A673 (cell line): ENCODE results near the gene EDA. TPM values are rescaled to one million over a fixed set of nuclear protein-coding genes. Genes with fewer than 3 reads are reported as not detected.

Experiments used
- BruUV-seq: library from RNA; stranded (reverse); fragments of 400-500 nt; replicated peaks from 2 replicates; lab custom pipeline; 2021; lab: Mats Ljungman, UMichigan
- CTCF ChIA-PET: fragments of 300-600 bp; sonication (Branson Sonifier 250); formaldehyde crosslinking; loops from one replicate; lab custom pipeline; 2022; ENCODE audit warnings: antibody characterized with exemption; lab: Charles Lee
- POLR2A ChIA-PET: fragments of 300-600 bp; sonication (Branson Sonifier 250); formaldehyde crosslinking; loops from one replicate; lab custom pipeline; 2022; ENCODE audit warnings: antibody characterized with exemption; ENCODE audit not compliant: low non-redundant PET; lab: Charles Lee
- DNase-seq: peaks from one replicate; pipeline ENCODE4 v3.0.0-alpha.2; 2015; ENCODE audit warnings: low spot score
- H3K27ac ChIP-seq: fragments of 200-600 bp; sonication (generic); 2 replicates; pipeline ENCODE4 v1.5.1; 2016; ENCODE audit warnings: mixed run types, low read depth, mild to moderate bottlenecking, mixed read lengths, antibody characterized with exemption, low read length; ENCODE audit not compliant: poor library complexity, severe bottlenecking
- H3K27me3 ChIP-seq: fragments of 200-600 bp; sonication (generic); replicated peaks from 2 replicates; pipeline ENCODE4 v1.6.1; 2017; ENCODE audit warnings: mixed run types, low read depth, mild to moderate bottlenecking, mixed read lengths, antibody characterized with exemption, low read length; ENCODE audit not compliant: insufficient read depth, poor library complexity
- H3K36me3 ChIP-seq: fragments of 200-600 bp; sonication (generic); 2 replicates; pipeline ENCODE4 v1.6.1; 2016; ENCODE audit warnings: mixed run types, mild to moderate bottlenecking, mixed read lengths, antibody characterized with exemption, low read length; ENCODE audit not compliant: insufficient read depth, poor library complexity, severe bottlenecking
- H3K4me1 ChIP-seq: fragments of 200-600 bp; sonication (generic); 2 replicates; pipeline ENCODE4 v1.6.1; 2017; ENCODE audit warnings: mixed run types, mild to moderate bottlenecking, mixed read lengths, antibody characterized with exemption, low read length; ENCODE audit not compliant: insufficient read depth, poor library complexity, severe bottlenecking
- H3K4me3 ChIP-seq: fragments of 200-600 bp; sonication (generic); 2 replicates; pipeline ENCODE4 v1.5.1; 2016; ENCODE audit warnings: low read depth, mixed run types, mild to moderate bottlenecking, mixed read lengths, low read length; ENCODE audit not compliant: poor library complexity, severe bottlenecking
- H3K9me3 ChIP-seq: fragments of 200-600 bp; sonication (generic); 2 replicates; pipeline ENCODE4 v1.6.1; 2016; ENCODE audit warnings: mixed run types, low read depth, mild to moderate bottlenecking, mixed read lengths, antibody characterized with exemption, low read length; ENCODE audit not compliant: poor library complexity, severe bottlenecking
- EZH2 ChIP-seq: fragments of 200-600 bp; sonication (generic); IDR thresholded peaks from 2 replicates; pipeline ENCODE4 v1.6.1; 2017; ENCODE audit warnings: borderline replicate concordance, low read depth, mild to moderate bottlenecking, mixed read lengths, antibody characterized with exemption, low read length; ENCODE audit not compliant: poor library complexity, severe bottlenecking
- intact Hi-C: fragments of 100-400 bp; cut with micrococcal nuclease; formaldehyde crosslinking; loops from one replicate; pipeline ENCODE4 v1.10.0; 2022; ENCODE audit not compliant: unreplicated experiment
- total RNA-seq: library from RNA; stranded (reverse); gene quantifications from 2 replicates; pipeline ENCODE4 v1.2.3, GENCODE V29; 2021
- TF ChIP-seq, protein P1 (sequence below): fragments of 300-800, 200-600 bp; sonication (generic); conservative IDR thresholded peaks from 2 replicates; pipeline ENCODE4 v1.5.1; 2017; ENCODE audit warnings: low read depth, mild to moderate bottlenecking, antibody characterized with exemption, low read length, moderate library complexity, mixed read lengths

Gene EDA
- total RNA-seq, 1 experiment from 2014 or later: 3.3 TPM

DNA sequence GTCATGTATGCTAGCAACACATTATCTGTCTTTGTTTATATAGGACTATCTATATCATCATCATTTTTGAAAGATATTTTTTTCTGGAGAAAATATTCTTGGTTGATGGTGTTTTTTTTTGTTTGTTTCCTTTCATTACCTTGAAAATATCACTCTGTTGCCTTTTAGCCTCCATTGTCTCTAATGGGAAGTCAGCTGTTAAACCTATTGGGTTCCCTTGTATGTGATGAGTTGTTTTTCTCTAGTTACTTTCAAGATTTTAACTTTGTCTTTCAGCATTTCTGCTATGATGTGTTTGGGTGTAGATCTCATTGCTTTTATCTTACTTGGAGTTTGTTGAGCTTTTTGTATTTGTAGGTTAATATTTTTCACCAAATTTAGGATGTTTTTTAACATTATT, 124.4 kb downstream of the EDA start:
- intact Hi-C loops: no loop called here
- Histone ChIP-seq H3K27ac (no peak overlapping the region), H3K36me3 (no peaks in the 10 kb centered on the region), H3K27me3 (no peaks in the 10 kb centered on the region), H3K4me3 (no peak overlapping the region), H3K4me1 (no peaks in the 10 kb centered on the region), H3K9me3 (peaks cover 5% of the 10 kb centered on the region)
- CTCF ChIA-PET: no interaction called here
- no peak for DNase-seq
- no TSS peak for BruUV-seq
- POLR2A ChIA-PET: no interaction called here
- TF ChIP-seq, protein P1, sequence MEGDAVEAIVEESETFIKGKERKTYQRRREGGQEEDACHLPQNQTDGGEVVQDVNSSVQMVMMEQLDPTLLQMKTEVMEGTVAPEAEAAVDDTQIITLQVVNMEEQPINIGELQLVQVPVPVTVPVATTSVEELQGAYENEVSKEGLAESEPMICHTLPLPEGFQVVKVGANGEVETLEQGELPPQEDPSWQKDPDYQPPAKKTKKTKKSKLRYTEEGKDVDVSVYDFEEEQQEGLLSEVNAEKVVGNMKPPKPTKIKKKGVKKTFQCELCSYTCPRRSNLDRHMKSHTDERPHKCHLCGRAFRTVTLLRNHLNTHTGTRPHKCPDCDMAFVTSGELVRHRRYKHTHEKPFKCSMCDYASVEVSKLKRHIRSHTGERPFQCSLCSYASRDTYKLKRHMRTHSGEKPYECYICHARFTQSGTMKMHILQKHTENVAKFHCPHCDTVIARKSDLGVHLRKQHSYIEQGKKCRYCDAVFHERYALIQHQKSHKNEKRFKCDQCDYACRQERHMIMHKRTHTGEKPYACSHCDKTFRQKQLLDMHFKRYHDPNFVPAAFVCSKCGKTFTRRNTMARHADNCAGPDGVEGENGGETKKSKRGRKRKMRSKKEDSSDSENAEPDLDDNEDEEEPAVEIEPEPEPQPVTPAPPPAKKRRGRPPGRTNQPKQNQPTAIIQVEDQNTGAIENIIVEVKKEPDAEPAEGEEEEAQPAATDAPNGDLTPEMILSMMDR: no peak
- TF ChIP-seq EZH2: no peak

DNA sequence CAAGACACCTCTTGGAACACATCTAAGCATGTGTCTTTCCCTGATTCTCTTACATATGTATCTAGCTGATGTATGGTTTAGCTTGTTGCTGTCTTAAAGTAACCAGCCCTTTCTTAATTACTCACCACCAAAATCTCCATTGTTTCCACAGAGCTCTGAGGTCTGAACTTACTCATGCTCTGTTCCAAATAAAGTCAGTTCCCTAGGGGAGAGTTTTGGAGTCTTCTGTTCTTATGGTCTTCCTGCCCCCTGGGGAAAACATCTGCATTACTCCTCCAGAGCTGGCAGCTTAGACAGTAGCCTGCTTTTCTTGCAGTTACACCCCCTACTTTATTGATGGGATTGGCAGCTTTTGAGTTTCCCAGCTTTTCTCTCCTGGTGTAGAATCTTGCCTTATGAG, 125.8 kb downstream of the EDA start:
- peak; percentile 0 for DNase-seq
- H3K27ac ChIP-seq: no peak overlapping the region
- no peak overlapping the region for H3K4me3 ChIP-seq
- CTCF ChIA-PET: no interaction called here
- no peaks in the 10 kb centered on the region for H3K27me3 ChIP-seq
- peaks cover 5% of the 10 kb centered on the region for H3K9me3 ChIP-seq
- no peaks in the 10 kb centered on the region for H3K4me1 ChIP-seq
- no peaks in the 10 kb centered on the region for H3K36me3 ChIP-seq
- POLR2A ChIA-PET: no interaction called here
- no TSS peak for BruUV-seq
- intact Hi-C loops: no loop called here
- TF ChIP-seq EZH2: no peak
- TF ChIP-seq, protein P1: no peak

DNA sequence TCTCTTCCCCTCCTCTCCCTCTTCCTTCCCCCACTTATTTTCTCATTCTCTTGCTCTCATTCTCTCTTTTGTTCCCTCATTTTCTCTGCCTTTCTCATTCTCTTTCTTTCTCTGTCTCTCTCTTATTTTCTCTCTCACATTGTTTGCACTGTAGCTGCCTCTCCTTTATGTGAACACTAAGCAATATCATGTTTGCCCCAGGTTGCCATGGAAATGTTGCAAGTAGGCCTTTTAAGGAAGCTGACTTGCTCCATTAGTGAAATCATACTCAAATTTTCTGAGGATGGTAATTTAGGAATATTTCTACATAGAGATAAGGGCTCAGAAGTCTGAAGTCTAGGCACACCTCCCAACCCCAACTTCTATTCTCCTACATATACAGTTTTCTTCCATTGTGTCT, 130.1 kb downstream of the EDA start:
- Histone ChIP-seq H3K4me1 (no peaks in the 10 kb centered on the region), H3K9me3 (no peaks in the 10 kb centered on the region), H3K27me3 (no peaks in the 10 kb centered on the region), H3K4me3 (no peak overlapping the region), H3K27ac (no peak overlapping the region), H3K36me3 (no peaks in the 10 kb centered on the region)
- POLR2A ChIA-PET: no interaction called here
- BruUV-seq: no TSS peak
- TF ChIP-seq, protein P1: no peak
- TF ChIP-seq EZH2: no peak
- CTCF ChIA-PET: no interaction called here
- intact Hi-C loops: no loop called here
- no peak for DNase-seq
